Measurements from ENCODE around the gene A1BG.

GRCh38 chr19:58401840-58402421 lies 48.6 kb upstream of the A1BG start:
- TF ChIP-seq YY1 (IDR thresholded peaks at IDR 0.05; ENCODE audit: extremely low read depth, insufficient replicate concordance, low read depth, low read length) (no peak), POLR2A (IDR thresholded peaks at IDR 0.05; ENCODE audit: borderline replicate concordance, extremely low read depth, insufficient read depth, insufficient read length) (no peak), CTCF (IDR thresholded peaks at IDR 0.05 in 2 of 3, conservative IDR thresholded peaks at IDR 0.05 in 1 of 3; ENCODE audit: borderline replicate concordance in 1 of 3, insufficient read depth in 1 of 3, low read depth in 2 of 3, low read length in 2 of 3) (no peak), EZH2 (IDR thresholded peaks at IDR 0.05) (no peak)
- TF ChIP-seq, protein P1, sequence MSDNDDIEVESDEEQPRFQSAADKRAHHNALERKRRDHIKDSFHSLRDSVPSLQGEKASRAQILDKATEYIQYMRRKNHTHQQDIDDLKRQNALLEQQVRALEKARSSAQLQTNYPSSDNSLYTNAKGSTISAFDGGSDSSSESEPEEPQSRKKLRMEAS (IDR thresholded peaks at IDR 0.05) = no peak
